Nephron progenitor cell (in vitro differentiated cells): ENCODE results near the gene RNASE8.

Source experiments
- DNase-seq: peaks from one replicate; pipeline ENCODE4 v3.0.0; 2021
- H3K27ac Mint-ChIP-seq: 2 replicates; pipeline ENCODE4 v1.8.0; 2021; ENCODE audit warnings: mild to moderate bottlenecking, moderate library complexity, mixed read lengths
- H3K27me3 Mint-ChIP-seq: 2 replicates; pipeline ENCODE4 v1.8.0; 2021; ENCODE audit warnings: mild to moderate bottlenecking, low read depth, mixed read lengths; ENCODE audit not compliant: poor library complexity
- H3K36me3 Mint-ChIP-seq: 2 replicates; pipeline ENCODE4 v1.8.0; 2021; ENCODE audit warnings: low read depth, mixed read lengths
- H3K4me1 Mint-ChIP-seq: 2 replicates; pipeline ENCODE4 v1.8.0; 2021; ENCODE audit warnings: mixed read lengths
- H3K4me3 Mint-ChIP-seq: 2 replicates; pipeline ENCODE4 v1.8.0; 2021; ENCODE audit warnings: mild to moderate bottlenecking, moderate library complexity, mixed read lengths
- H3K9me3 Mint-ChIP-seq: 2 replicates; pipeline ENCODE4 v1.8.0; 2021; ENCODE audit warnings: mild to moderate bottlenecking, moderate library complexity, mixed read lengths
- CTCF ChIP-seq: fragments of 200-600 bp; sonication (generic); IDR thresholded peaks from 2 replicates; pipeline ENCODE4 v1.5.0; 2021; ENCODE audit warnings: antibody characterized with exemption

Gene RNASE8

GRCh38 chr14:21084998-21085853, 27.6 kb downstream of the RNASE8 start:
- no peak for TF ChIP-seq CTCF
- no peaks in the 10 kb centered on the region for H3K9me3 Mint-ChIP-seq
- peak overlapping the region; percentile 77 for H3K27ac Mint-ChIP-seq
- H3K4me3 Mint-ChIP-seq, result no peak overlapping the region
- peaks cover 3% of the 10 kb centered on the region for H3K27me3 Mint-ChIP-seq
- peaks cover 69% of the 10 kb centered on the region for H3K36me3 Mint-ChIP-seq
- H3K4me1 Mint-ChIP-seq, result peaks cover 18% of the 10 kb centered on the region
- DNase-seq, result no peak

- Mint-ChIP-seq H3K27me3 (peaks cover 6% of the 10 kb centered on the region), H3K36me3 (peaks cover 70% of the 10 kb centered on the region), H3K27ac (peak overlapping the region; percentile 49), H3K4me1 (peaks cover 27% of the 10 kb centered on the region), H3K9me3 (no peaks in the 10 kb centered on the region), H3K4me3 (no peak overlapping the region)
- DNase-seq, result no peak
- TF ChIP-seq CTCF, result no peak
Measured at GRCh38 chr14:21086908-21087293, 29.3 kb downstream of the RNASE8 start.

- Mint-ChIP-seq H3K27me3 (peaks cover 6% of the 10 kb centered on the region), H3K27ac (peak overlapping the region; percentile 89), H3K4me3 (no peak overlapping the region), H3K4me1 (peaks cover 30% of the 10 kb centered on the region), H3K9me3 (no peaks in the 10 kb centered on the region), H3K36me3 (peaks cover 69% of the 10 kb centered on the region)
- no peak for TF ChIP-seq CTCF
- no peak for DNase-seq
Measured at GRCh38 chr14:21087294-21088091, 29.9 kb downstream of the RNASE8 start.

GRCh38 chr14:21088687-21089086, 31.1 kb downstream of the RNASE8 start:
- no peak for DNase-seq
- peaks cover 72% of the 10 kb centered on the region for H3K36me3 Mint-ChIP-seq
- H3K4me3 Mint-ChIP-seq, result no peak overlapping the region
- no peaks in the 10 kb centered on the region for H3K9me3 Mint-ChIP-seq
- no peak for TF ChIP-seq CTCF
- peaks cover 6% of the 10 kb centered on the region for H3K27me3 Mint-ChIP-seq
- H3K27ac Mint-ChIP-seq, result peak overlapping the region; percentile 96
- peaks cover 42% of the 10 kb centered on the region for H3K4me1 Mint-ChIP-seq

- no peak for DNase-seq
- Mint-ChIP-seq H3K4me3 (no peak overlapping the region), H3K27ac (peak overlapping the region; percentile 96), H3K4me1 (peaks cover 48% of the 10 kb centered on the region), H3K36me3 (peaks cover 71% of the 10 kb centered on the region), H3K27me3 (peaks cover 6% of the 10 kb centered on the region), H3K9me3 (no peaks in the 10 kb centered on the region)
- no peak for TF ChIP-seq CTCF
Measured at GRCh38 chr14:21089271-21089670, 31.6 kb downstream of the RNASE8 start.
